Measurements from ENCODE around the gene DVL1. TPM values are rescaled to one million over a fixed set of nuclear protein-coding genes. Genes with fewer than 3 reads are reported as not detected.
A peak's percentile ranks its signal among the peaks of the same experiment; 100 is the strongest.

DVL1 gene
- total RNA-seq, 1 donor from 2014 or later, result 66.0 TPM

DNA sequence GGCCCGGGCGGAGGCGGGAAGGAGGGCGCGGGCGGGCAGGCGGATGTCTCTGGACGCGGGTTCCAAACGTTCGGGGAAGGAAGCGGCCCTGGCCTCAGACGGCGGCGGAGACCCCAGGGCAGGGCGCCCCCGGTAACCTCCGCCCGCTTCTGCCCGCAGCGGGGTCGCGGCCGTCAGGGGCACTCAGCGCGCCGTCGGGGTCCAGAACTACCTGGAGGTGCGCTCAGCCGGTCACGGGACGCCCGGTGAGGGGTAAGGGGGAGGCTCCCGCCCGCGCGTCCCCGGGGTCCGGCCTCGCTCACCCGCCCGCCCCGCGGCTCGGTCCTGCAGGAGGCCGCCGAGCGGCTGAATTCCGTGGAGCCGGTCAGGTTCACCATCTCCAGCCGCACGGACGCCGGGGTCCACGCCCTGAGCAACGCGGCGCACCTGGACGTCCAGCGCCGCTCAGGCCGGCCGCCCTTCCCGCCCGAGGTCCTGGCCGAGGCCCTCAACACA, 40.4 kb downstream of the DVL1 start:
- peak overlapping the region; percentile 91 for H3K27ac ChIP-seq
- intact Hi-C loops (cut with DNase I), result no loop called here
- peaks cover 33% of the 10 kb centered on the region for H3K36me3 ChIP-seq
- H3K9me3 ChIP-seq, result no peaks in the 10 kb centered on the region
- DNase-seq (peak; percentile 77), ATAC-seq (peak; percentile 1)
- no peaks in the 10 kb centered on the region for H3K27me3 ChIP-seq
- TF ChIP-seq, protein P1, sequence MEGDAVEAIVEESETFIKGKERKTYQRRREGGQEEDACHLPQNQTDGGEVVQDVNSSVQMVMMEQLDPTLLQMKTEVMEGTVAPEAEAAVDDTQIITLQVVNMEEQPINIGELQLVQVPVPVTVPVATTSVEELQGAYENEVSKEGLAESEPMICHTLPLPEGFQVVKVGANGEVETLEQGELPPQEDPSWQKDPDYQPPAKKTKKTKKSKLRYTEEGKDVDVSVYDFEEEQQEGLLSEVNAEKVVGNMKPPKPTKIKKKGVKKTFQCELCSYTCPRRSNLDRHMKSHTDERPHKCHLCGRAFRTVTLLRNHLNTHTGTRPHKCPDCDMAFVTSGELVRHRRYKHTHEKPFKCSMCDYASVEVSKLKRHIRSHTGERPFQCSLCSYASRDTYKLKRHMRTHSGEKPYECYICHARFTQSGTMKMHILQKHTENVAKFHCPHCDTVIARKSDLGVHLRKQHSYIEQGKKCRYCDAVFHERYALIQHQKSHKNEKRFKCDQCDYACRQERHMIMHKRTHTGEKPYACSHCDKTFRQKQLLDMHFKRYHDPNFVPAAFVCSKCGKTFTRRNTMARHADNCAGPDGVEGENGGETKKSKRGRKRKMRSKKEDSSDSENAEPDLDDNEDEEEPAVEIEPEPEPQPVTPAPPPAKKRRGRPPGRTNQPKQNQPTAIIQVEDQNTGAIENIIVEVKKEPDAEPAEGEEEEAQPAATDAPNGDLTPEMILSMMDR (IDR thresholded peaks at IDR 0.05), result no peak
- peak overlapping the region; percentile 92 for H3K4me3 ChIP-seq
- H3K4me1 ChIP-seq, result peaks cover 41% of the 10 kb centered on the region

DNA sequence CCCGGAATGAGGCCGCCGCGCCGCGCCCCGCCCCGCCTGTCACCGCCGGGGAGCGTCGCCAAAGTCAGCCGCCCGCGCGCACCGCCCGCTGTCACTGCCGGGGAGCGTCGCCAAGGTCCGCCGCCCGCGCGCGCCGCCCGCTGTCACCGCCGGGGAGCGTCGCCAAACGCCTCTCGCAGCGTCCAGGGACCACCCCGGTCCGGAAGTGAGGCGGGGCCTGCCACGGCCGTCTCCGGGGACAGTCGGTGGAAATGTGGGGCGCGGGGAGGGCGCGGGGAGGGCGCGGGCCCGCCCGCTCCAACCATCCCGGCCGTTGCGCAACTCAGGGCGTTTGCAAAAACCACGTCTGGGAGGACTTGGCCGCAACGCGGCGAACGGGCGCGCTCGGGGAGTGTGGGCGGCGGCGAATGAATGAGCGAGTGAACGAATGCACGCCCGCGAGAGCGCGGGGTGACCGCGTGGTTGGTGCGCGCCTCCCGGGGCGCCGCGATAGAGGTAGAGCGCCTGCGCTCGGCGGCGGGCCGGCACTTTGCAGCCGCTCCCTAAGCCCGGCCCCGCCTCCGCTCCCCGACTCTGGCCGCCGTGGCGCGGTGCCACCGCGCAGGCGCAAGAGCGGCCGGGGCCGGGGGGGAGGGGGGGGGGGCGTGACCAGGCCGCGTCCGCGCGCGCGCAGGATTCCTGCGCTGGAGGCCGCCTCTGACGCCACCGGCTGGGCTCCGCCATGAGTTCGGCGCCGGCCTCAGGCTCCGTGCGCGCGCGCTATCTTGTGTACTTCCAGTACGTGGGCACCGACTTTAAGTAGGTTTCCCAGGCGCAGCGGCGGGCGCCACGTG, 41.1 kb downstream of the DVL1 start, which contains the start of the genes ACAP3 and PUSL1:
Gene ACAP3, minus strand, starts transcription at position 8 of the 833 bp plus-strand sequence. CDS start 115 bp downstream, outside the sequence.
Gene PUSL1, plus strand, starts transcription at position 675 of the 833 bp plus-strand sequence. Its CDS starts 47 bp downstream, at position 722.
- intact Hi-C loops (cut with DNase I), result no loop called here
- H3K4me1 ChIP-seq, result peaks cover 41% of the 10 kb centered on the region
- no peaks in the 10 kb centered on the region for H3K9me3 ChIP-seq
- peaks cover 27% of the 10 kb centered on the region for H3K36me3 ChIP-seq
- peak; percentile 95 for DNase-seq
- peak within 1 kb of the TSS; percentile 91 for H3K27ac ChIP-seq
- TF ChIP-seq, protein P1 (IDR thresholded peaks at IDR 0.05), result peak; percentile 13
- no peaks in the 10 kb centered on the region for H3K27me3 ChIP-seq
- peak within 1 kb of the TSS; percentile 92 for H3K4me3 ChIP-seq
- ATAC-seq, result peak; percentile 81

DNA sequence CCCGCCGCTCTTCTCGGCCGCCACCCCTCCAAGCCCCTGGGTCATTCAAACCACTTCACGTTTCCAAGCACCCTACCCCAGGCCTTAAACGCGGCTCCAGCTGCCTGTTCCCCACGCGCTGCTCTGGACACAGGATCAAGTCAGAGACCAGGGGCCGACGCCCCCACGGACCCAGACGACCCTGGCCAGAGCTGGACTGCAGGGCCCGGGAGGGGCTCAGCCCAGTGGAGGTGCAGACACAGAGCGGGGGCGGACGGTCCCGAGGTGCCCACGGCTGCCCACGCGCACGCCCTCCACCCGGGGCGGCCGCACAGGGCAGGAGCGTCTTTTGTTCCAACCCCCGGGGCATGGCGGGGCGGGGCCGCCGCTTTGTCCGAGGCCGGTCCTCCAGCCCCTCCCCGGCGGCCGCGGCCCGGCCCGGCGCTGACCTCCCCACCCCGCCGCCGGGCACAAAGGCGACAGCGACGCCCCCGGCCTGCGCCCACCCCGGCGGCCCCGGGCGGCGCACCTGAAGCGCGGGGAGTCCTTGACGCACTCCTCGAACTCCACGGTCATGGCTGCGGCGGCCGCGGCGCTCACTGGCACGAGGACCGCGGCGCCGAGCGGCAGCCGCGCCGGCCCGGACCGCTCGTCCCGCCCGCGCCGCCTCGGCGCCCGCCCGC, 41.8 kb downstream of the DVL1 start:
- Histone ChIP-seq H3K9me3 (no peaks in the 10 kb centered on the region), H3K36me3 (peaks cover 19% of the 10 kb centered on the region), H3K27me3 (no peaks in the 10 kb centered on the region), H3K4me1 (peaks cover 41% of the 10 kb centered on the region), H3K27ac (peak overlapping the region; percentile 74), H3K4me3 (peak overlapping the region; percentile 92)
- intact Hi-C loops (cut with DNase I), result no loop called here
- TF ChIP-seq, protein P1 (IDR thresholded peaks at IDR 0.05), result no peak
- DNase-seq (peak; percentile 83), ATAC-seq (peak; percentile 3)

DNA sequence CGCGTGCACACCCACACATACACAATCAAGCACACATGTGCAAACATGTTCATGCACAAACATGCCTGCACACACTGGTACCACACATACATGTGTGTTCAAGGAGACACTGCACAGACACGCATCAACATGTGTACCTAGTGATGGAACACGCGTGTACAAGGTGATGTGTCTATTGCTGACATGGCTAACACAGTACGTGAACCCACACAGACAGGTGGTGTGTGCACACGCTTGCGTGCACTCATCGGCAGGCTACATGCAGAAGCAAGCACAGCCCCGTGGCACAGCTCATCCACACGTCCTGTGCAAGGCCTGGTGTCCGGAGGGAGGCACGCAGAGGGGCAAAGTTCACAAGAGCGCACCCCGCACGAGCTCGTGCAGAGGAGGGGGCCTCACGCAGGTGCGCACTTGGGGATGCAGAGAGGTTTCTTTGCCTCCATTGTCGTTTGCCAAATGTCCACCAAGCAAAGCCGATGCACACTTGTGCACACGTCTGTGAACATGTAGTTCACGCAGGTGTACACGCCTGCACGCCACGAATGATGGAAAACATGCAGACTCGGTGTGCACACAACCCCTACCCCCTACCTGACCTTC, 42.5 kb downstream of the DVL1 start:
- peak overlapping the region; percentile 92 for H3K4me3 ChIP-seq
- H3K36me3 ChIP-seq, result peaks cover 14% of the 10 kb centered on the region
- ATAC-seq, result no peak
- H3K4me1 ChIP-seq, result peaks cover 41% of the 10 kb centered on the region
- H3K27ac ChIP-seq, result no peak overlapping the region
- intact Hi-C loops (cut with DNase I), result no loop called here
- no peaks in the 10 kb centered on the region for H3K27me3 ChIP-seq
- TF ChIP-seq, protein P1 (IDR thresholded peaks at IDR 0.05), result no peak
- no peaks in the 10 kb centered on the region for H3K9me3 ChIP-seq
- no peak for DNase-seq

DNA sequence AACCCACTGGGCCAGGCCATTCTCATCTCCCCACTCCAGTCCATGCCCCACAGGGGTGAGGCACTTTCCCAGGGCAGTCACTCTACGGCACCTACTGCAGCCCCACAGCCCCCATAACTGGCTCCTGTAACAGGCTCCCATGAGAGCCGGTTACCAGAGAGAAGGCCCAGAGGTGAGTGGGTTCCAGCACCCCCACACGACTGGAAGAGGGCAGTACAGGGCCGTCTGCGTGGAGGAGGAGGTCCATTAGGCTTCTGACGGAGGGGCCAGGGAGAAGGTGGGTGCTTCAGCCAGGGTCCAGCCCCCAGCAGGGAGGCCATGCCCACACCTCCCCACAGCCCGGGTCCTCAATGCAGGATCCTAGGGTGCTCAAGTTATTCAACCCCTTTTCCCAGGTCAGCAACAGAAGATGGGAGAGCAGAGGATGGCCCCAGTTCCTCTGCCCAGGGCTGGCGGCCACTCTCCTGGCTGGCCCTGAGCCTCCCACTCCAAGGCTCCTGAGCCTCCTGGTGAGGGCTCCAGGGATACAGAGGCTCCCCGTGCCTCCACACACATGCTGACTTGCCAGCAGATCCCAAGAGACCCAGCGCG, 43.1 kb downstream of the DVL1 start:
- ATAC-seq (no peak), DNase-seq (no peak)
- intact Hi-C loops (cut with DNase I), result no loop called here
- Histone ChIP-seq H3K4me3 (peak overlapping the region; percentile 92), H3K27ac (peak overlapping the region; percentile 52), H3K4me1 (peaks cover 41% of the 10 kb centered on the region), H3K36me3 (peaks cover 8% of the 10 kb centered on the region), H3K27me3 (no peaks in the 10 kb centered on the region), H3K9me3 (no peaks in the 10 kb centered on the region)
- TF ChIP-seq, protein P1 (IDR thresholded peaks at IDR 0.05), result no peak

Data from upper lobe of right lung (tissue), 1 donor.